B cell (primary cell): ENCODE data around the gene LAG3. TPM values are rescaled to one million over a fixed set of nuclear protein-coding genes. Genes with fewer than 3 reads are reported as not detected.

Experiments
- ATAC-seq: fragments of 200-7000 bp; cut with Tn5 transposase; one replicate; pipeline ENCODE4 v1.10.0; 2021; ENCODE audit warnings: low read depth, mild to moderate bottlenecking, moderate number of reproducible peaks, moderate library complexity
- CTCF ChIA-PET: fragments of 350-600 bp; sonication (Branson Sonifier 250); formaldehyde crosslinking; loops from one replicate; lab custom pipeline; 2021; ENCODE audit warnings: antibody characterized with exemption, inconsistent platforms; lab: Charles Lee
- POLR2A ChIA-PET: fragments of 350-600 bp; sonication (Branson Sonifier 250); formaldehyde crosslinking; loops from one replicate; lab custom pipeline; 2021; ENCODE audit warnings: antibody characterized with exemption; lab: Charles Lee
- DNase-seq: peaks from one replicate; pipeline ENCODE4 v3.0.0; 2013
- H2AFZ ChIP-seq: 2 replicates; pipeline ENCODE4 v1.6.1; 2012; ENCODE audit warnings: mild to moderate bottlenecking, low read depth, low read length; ENCODE audit not compliant: insufficient read depth, poor library complexity, severe bottlenecking
- H3K27ac ChIP-seq, 2 donors: 1 replicate in 1 of 2; 2 replicates in 1 of 2; pipeline ENCODE4 v1.5.1; 2012 to 2013; ENCODE audit warnings: low read length in 2 of 2, mild to moderate bottlenecking in 2 of 2, moderate library complexity in 1 of 2
- H3K27me3 ChIP-seq, 4 experiments: fragments of 200-600 bp in 1 of 4; sonication (generic) in 1 of 4; replicated peaks in 1 of 4; 1 replicate in 2 of 4; 2 replicates in 2 of 4; pipeline versions ENCODE4 v1.6.1 to v1.7.0; 2013 to 2016; ENCODE audit warnings: low read length in 3 of 4, mild to moderate bottlenecking in 2 of 4, mixed read lengths in 1 of 4, moderate library complexity in 1 of 4; ENCODE audit not compliant: insufficient read depth in 4 of 4, control insufficient read depth in 3 of 4; ENCODE audit errors: control extremely low read depth in 1 of 4
- H3K36me3 ChIP-seq, 2 experiments: replicated peaks in 1 of 2; 1 replicate in 1 of 2; 2 replicates in 1 of 2; pipeline versions ENCODE4 v1.6.1 to v1.7.1; 2013; ENCODE audit warnings: low read length in 1 of 2; ENCODE audit not compliant: insufficient read depth in 2 of 2, control insufficient read depth in 1 of 2; ENCODE audit errors: control extremely low read depth in 1 of 2, extremely low read depth in 1 of 2
- H3K4me1 ChIP-seq, 2 donors: fragments of 200-600 bp in 1 of 2; sonication (generic) in 1 of 2; 1 replicate in 1 of 2; 2 replicates in 1 of 2; pipeline versions ENCODE4 v1.5.1 to v1.6.1; 2013 to 2017; ENCODE audit warnings: low read length in 2 of 2; ENCODE audit not compliant: control insufficient read depth in 2 of 2, insufficient read depth in 2 of 2
- H3K4me2 ChIP-seq: replicated peaks from 2 replicates; pipeline ENCODE3; 2012; ENCODE audit warnings: mild to moderate bottlenecking, low read depth, low read length; ENCODE audit not compliant: poor library complexity, severe bottlenecking
- H3K4me3 ChIP-seq, 5 experiments: fragments of 200-600 bp in 1 of 5; sonication (generic) in 1 of 5; 1 replicate in 3 of 5; 2 replicates in 2 of 5; pipeline versions ENCODE4 v1.5.1 to v1.7.0; 2011 to 2016; ENCODE audit warnings: low read length in 4 of 5, mild to moderate bottlenecking in 4 of 5, low read depth in 2 of 5, control low read depth in 1 of 5, moderate library complexity in 1 of 5; ENCODE audit not compliant: insufficient read depth in 1 of 5; ENCODE audit errors: control extremely low read depth in 1 of 5, extremely low read depth in 1 of 5
- H3K79me2 ChIP-seq: fragments of 200-600 bp; sonication (generic); one replicate; pipeline ENCODE4 v1.6.0; 2016; ENCODE audit warnings: low read length; ENCODE audit not compliant: control insufficient read depth, insufficient read depth
- H3K9ac ChIP-seq: fragments of 200-600 bp; sonication (generic); 2 replicates; pipeline ENCODE4 v1.6.1; 2017; ENCODE audit warnings: mild to moderate bottlenecking, low read length, moderate library complexity
- H3K9me3 ChIP-seq, 3 donors: one replicate each; pipeline versions ENCODE4 v1.6.1 to v1.7.1; 2013; ENCODE audit warnings: low read length in 2 of 3; ENCODE audit not compliant: control insufficient read depth in 2 of 3, insufficient read depth in 1 of 3; ENCODE audit errors: control extremely low read depth in 1 of 3
- H4K20me1 ChIP-seq: 2 replicates; pipeline ENCODE4 v1.6.0; 2012; ENCODE audit warnings: mild to moderate bottlenecking, low read length; ENCODE audit not compliant: insufficient read depth, control insufficient read depth, poor library complexity, severe bottlenecking
- H3K27ac Mint-ChIP-seq: one replicate; pipeline ENCODE4 v1.8.0; 2021; ENCODE audit warnings: mixed read lengths
- H3K27me3 Mint-ChIP-seq: one replicate; pipeline ENCODE4 v1.8.0; 2021; ENCODE audit warnings: mixed read lengths
- H3K4me1 Mint-ChIP-seq: one replicate; pipeline ENCODE4 v1.8.0; 2021; ENCODE audit warnings: mixed read lengths
- H3K4me3 Mint-ChIP-seq: one replicate; pipeline ENCODE4 v1.8.0; 2021; ENCODE audit warnings: mixed read lengths
- H3K9me3 Mint-ChIP-seq: one replicate; pipeline ENCODE4 v1.8.0; 2022; ENCODE audit warnings: mixed read lengths; ENCODE audit not compliant: insufficient read depth
- EZH2 ChIP-seq: IDR thresholded peaks from 2 replicates; pipeline ENCODE4 v1.6.1; 2012; ENCODE audit warnings: borderline replicate concordance, low read depth, mild to moderate bottlenecking, moderate library complexity, low read length; ENCODE audit not compliant: insufficient read depth, poor library complexity, severe bottlenecking
- WGBS: methylation state at CpG from one replicate; pipeline ENCODE4 v1.1.5; 2013; ENCODE audit warnings: missing lambda C conversion rate; ENCODE audit not compliant: insufficient coverage; 5-methylcytosine and 5-hydroxymethylcytosine counted together
- intact Hi-C: fragments of 100-400 bp; cut with micrococcal nuclease; formaldehyde crosslinking; loops from one replicate; pipeline ENCODE4 v1.10.0; 2022
- polyA plus RNA-seq: library from polyadenylated mRNA; depleted of rRNA; stranded (reverse); fragments of >200 nt; gene quantifications from 2 replicates; pipeline ENCODE4 v1.2.3, GENCODE V29; 2012
- total RNA-seq, 2 donors: library from RNA; stranded (reverse); fragments of 120-200 nt in 1 of 2; gene quantifications; 1 replicate in 1 of 2; 2 replicates in 1 of 2; pipeline versions ENCODE4 v1.2.3 to v1.2.4, GENCODE V29; 2013 to 2022
- TF ChIP-seq, protein P1 (sequence below): fragments of 200-600 bp; IDR thresholded peaks from one replicate; pipeline ENCODE4 v1.8.0; 2022; ENCODE audit warnings: antibody characterized with exemption, mild to moderate bottlenecking

Gene LAG3
- total and polyA plus RNA-seq, 2 donors (not counting 1 experiment from before 2014, with no cell fraction given) = not detected

- CTCF ChIA-PET = interaction anchor here (0.8 to 6.4 kb wide), 28 partner anchors 9 to 355 kb away, joined by 3 to 109 read pairs (median 7); partner anchors contain the start of genes CDCA3, COPS7A, LPAR5 and LPCAT3
- Histone ChIP-seq H3K36me3 (peaks cover 1 to 44% of the 10 kb centered on the region in 2 experiments), H4K20me1 (no peaks in the 10 kb centered on the region), H3K27me3 (no peaks in the 10 kb centered on the region), H3K4me2 (peak overlapping the region; percentile 94), H3K9me3 (no peaks in the 10 kb centered on the region), H2AFZ (peak overlapping the region; percentile 83), H3K9ac (peak overlapping the region; percentile 88), H3K4me1 (peaks cover 13 to 14% of the 10 kb centered on the region in 2 donors), H3K27ac (peak overlapping the region; percentile 93 to 96), H3K79me2 (peaks cover 10% of the 10 kb centered on the region), H3K4me3 (peak overlapping the region; percentile 75 to 93 (median 79))
- peaks cover 3% of the 10 kb centered on the region for H3K27me3 Mint-ChIP-seq
- no peak for ATAC-seq
- H3K27ac Mint-ChIP-seq = peak overlapping the region; percentile 99
- H3K4me3 Mint-ChIP-seq = peak overlapping the region; percentile 96
- peaks cover 17% of the 10 kb centered on the region for H3K4me1 Mint-ChIP-seq
- POLR2A ChIA-PET = interaction anchor here (0.9 to 2.4 kb wide), 14 partner anchors 14 to 259 kb away, joined by 3 to 30 read pairs (median 5); partner anchors contain the start of genes C12orf57, CDCA3, COPS7A and MRPL51
- WGBS = 13% methylated on average over 23 of the region's 24 CpGs
- no peak for DNase-seq
- H3K9me3 Mint-ChIP-seq = no peaks in the 10 kb centered on the region
- TF ChIP-seq, protein P1, sequence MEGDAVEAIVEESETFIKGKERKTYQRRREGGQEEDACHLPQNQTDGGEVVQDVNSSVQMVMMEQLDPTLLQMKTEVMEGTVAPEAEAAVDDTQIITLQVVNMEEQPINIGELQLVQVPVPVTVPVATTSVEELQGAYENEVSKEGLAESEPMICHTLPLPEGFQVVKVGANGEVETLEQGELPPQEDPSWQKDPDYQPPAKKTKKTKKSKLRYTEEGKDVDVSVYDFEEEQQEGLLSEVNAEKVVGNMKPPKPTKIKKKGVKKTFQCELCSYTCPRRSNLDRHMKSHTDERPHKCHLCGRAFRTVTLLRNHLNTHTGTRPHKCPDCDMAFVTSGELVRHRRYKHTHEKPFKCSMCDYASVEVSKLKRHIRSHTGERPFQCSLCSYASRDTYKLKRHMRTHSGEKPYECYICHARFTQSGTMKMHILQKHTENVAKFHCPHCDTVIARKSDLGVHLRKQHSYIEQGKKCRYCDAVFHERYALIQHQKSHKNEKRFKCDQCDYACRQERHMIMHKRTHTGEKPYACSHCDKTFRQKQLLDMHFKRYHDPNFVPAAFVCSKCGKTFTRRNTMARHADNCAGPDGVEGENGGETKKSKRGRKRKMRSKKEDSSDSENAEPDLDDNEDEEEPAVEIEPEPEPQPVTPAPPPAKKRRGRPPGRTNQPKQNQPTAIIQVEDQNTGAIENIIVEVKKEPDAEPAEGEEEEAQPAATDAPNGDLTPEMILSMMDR = no peak
- TF ChIP-seq EZH2 = no peak
- intact Hi-C loops = loop anchor here (2.0 kb wide), 2 partner anchors 120 to 146 kb away; partner anchors contain the start of genes CHD4 and SPSB2
Observed at GRCh38 chr12:6752167-6752920, 20.0 kb upstream of the LAG3 start.
